GM12878 (cell line): ENCODE data around the gene KCNAB2.
"Not testable (repeated sequence)": the region's sequence is repeated elsewhere in the genome, so short reads cannot be mapped to it uniquely, and the experiment has no call there.

Experiments used
- ASH2L ChIP-seq: fragments of 300-600, 200-600 bp; sonication (generic); IDR thresholded peaks from 2 replicates; pipeline ENCODE4 v1.6.1; 2017; ENCODE audit warnings: low read depth, mild to moderate bottlenecking, borderline replicate concordance
- BRCA1 ChIP-seq: IDR thresholded peaks from 2 replicates; pipeline ENCODE4 v1.6.1; 2011; ENCODE audit warnings: low read depth, low read length, improper control_type of control experiment
- EZH2 ChIP-seq: IDR thresholded peaks from 2 replicates; pipeline ENCODE4 v1.6.1; 2012; ENCODE audit warnings: low read depth, mild to moderate bottlenecking, control low read depth, inconsistent platforms, low read length, borderline replicate concordance; ENCODE audit not compliant: control insufficient read depth
- NR2F1 ChIP-seq: fragments of 450-650 bp; conservative IDR thresholded peaks from 2 replicates; pipeline ENCODE4 v1.6.1; 2017; ENCODE audit warnings: mild to moderate bottlenecking
- NRF1 ChIP-seq: conservative IDR thresholded peaks from 2 replicates; pipeline ENCODE4 v1.6.1; 2011; ENCODE audit warnings: mild to moderate bottlenecking, low read depth, low read length, improper control_type of control experiment
- RB1 ChIP-seq: fragments of 450-650 bp; formaldehyde crosslinking; IDR thresholded peaks from 2 replicates; pipeline ENCODE4 v1.6.1; 2017; ENCODE audit warnings: mild to moderate bottlenecking, borderline replicate concordance
- SP1 ChIP-seq: IDR thresholded peaks from one replicate; pipeline ENCODE4 v1.6.1; 2011; ENCODE audit warnings: low read depth, low read length
- WRNIP1 ChIP-seq: IDR thresholded peaks from 2 replicates; pipeline ENCODE4 v1.6.1; 2011; ENCODE audit warnings: low read depth, low read length, improper control_type of control experiment, borderline replicate concordance
- TF ChIP-seq, protein P1 (sequence below): IDR thresholded peaks from 2 replicates; pipeline ENCODE4 v1.6.1; 2012; ENCODE audit warnings: improper control_type of control experiment, low read depth, low read length; ENCODE audit not compliant: insufficient replicate concordance
- TF ChIP-seq, protein P2 (sequence below), 3 experiments: IDR thresholded peaks in 2 of 3; conservative IDR thresholded peaks in 1 of 3; 2 replicates each; pipeline ENCODE4 v1.5.1; 2011; ENCODE audit warnings: low read depth in 3 of 3, low read length in 3 of 3, mild to moderate bottlenecking in 3 of 3, control low read depth in 2 of 3, moderate library complexity in 2 of 3, inconsistent platforms in 1 of 3, mixed read lengths in 1 of 3; ENCODE audit not compliant: control insufficient read depth in 2 of 3, insufficient read depth in 1 of 3; ENCODE audit errors: extremely low read depth in 1 of 3
- TF ChIP-seq, protein P3 (sequence below): fragments of 450-650 bp; IDR thresholded peaks from 2 replicates; pipeline ENCODE4 v1.6.1; 2016; ENCODE audit warnings: mild to moderate bottlenecking

DNA sequence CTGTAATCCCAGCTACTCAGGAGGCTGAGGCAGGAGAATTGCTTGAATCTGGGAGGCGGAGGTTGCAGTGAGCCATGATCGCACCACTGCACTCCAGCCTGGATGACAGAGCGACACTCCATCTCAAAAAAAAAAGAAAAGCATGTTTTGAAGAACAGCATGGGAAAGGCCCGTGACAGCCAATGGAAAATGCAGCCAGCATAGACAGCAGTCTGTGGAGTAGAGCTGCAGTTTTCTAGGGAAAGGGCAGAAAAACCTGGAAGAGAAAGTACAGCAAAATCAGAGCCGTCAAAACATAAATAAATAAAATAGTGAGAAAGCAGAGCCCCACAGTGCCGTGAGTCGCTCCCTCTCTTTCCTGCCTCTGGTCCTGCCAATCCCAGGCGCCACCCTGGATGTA, 31.4 kb downstream of the KCNAB2 start:
- TF ChIP-seq WRNIP1, BRCA1, SP1, RB1, NR2F1, NRF1, ASH2L, EZH2: not testable (repeated sequence)
- TF ChIP-seq, protein P1, sequence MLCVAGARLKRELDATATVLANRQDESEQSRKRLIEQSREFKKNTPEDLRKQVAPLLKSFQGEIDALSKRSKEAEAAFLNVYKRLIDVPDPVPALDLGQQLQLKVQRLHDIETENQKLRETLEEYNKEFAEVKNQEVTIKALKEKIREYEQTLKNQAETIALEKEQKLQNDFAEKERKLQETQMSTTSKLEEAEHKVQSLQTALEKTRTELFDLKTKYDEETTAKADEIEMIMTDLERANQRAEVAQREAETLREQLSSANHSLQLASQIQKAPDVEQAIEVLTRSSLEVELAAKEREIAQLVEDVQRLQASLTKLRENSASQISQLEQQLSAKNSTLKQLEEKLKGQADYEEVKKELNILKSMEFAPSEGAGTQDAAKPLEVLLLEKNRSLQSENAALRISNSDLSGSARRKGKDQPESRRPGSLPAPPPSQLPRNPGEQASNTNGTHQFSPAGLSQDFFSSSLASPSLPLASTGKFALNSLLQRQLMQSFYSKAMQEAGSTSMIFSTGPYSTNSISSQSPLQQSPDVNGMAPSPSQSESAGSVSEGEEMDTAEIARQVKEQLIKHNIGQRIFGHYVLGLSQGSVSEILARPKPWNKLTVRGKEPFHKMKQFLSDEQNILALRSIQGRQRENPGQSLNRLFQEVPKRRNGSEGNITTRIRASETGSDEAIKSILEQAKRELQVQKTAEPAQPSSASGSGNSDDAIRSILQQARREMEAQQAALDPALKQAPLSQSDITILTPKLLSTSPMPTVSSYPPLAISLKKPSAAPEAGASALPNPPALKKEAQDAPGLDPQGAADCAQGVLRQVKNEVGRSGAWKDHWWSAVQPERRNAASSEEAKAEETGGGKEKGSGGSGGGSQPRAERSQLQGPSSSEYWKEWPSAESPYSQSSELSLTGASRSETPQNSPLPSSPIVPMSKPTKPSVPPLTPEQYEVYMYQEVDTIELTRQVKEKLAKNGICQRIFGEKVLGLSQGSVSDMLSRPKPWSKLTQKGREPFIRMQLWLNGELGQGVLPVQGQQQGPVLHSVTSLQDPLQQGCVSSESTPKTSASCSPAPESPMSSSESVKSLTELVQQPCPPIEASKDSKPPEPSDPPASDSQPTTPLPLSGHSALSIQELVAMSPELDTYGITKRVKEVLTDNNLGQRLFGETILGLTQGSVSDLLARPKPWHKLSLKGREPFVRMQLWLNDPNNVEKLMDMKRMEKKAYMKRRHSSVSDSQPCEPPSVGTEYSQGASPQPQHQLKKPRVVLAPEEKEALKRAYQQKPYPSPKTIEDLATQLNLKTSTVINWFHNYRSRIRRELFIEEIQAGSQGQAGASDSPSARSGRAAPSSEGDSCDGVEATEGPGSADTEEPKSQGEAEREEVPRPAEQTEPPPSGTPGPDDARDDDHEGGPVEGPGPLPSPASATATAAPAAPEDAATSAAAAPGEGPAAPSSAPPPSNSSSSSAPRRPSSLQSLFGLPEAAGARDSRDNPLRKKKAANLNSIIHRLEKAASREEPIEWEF = not testable (repeated sequence)
- TF ChIP-seq, protein P2, sequence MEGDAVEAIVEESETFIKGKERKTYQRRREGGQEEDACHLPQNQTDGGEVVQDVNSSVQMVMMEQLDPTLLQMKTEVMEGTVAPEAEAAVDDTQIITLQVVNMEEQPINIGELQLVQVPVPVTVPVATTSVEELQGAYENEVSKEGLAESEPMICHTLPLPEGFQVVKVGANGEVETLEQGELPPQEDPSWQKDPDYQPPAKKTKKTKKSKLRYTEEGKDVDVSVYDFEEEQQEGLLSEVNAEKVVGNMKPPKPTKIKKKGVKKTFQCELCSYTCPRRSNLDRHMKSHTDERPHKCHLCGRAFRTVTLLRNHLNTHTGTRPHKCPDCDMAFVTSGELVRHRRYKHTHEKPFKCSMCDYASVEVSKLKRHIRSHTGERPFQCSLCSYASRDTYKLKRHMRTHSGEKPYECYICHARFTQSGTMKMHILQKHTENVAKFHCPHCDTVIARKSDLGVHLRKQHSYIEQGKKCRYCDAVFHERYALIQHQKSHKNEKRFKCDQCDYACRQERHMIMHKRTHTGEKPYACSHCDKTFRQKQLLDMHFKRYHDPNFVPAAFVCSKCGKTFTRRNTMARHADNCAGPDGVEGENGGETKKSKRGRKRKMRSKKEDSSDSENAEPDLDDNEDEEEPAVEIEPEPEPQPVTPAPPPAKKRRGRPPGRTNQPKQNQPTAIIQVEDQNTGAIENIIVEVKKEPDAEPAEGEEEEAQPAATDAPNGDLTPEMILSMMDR (IDR thresholded peaks at IDR 0.05 in 2 of 3, conservative IDR thresholded peaks at IDR 0.05 in 1 of 3; ENCODE audit: control insufficient read depth in 2 of 3, extremely low read depth in 1 of 3, insufficient read depth in 1 of 3, low read depth in 3 of 3, low read length in 3 of 3) = not testable (repeated sequence)
- TF ChIP-seq, protein P3, sequence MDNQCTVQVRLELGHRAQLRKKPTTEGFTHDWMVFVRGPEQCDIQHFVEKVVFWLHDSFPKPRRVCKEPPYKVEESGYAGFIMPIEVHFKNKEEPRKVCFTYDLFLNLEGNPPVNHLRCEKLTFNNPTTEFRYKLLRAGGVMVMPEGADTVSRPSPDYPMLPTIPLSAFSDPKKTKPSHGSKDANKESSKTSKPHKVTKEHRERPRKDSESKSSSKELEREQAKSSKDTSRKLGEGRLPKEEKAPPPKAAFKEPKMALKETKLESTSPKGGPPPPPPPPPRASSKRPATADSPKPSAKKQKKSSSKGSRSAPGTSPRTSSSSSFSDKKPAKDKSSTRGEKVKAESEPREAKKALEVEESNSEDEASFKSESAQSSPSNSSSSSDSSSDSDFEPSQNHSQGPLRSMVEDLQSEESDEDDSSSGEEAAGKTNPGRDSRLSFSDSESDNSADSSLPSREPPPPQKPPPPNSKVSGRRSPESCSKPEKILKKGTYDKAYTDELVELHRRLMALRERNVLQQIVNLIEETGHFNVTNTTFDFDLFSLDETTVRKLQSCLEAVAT = not testable (repeated sequence)
